NCI-H526 (cell line): Measurements from ENCODE around the gene AMELX.

Source experiments
- DNase-seq, 2 experiments: peaks; one replicate each; lab custom pipeline; 2025; lab: John Stamatoyannopoulos, UW

AMELX gene

GRCh38 chrX:11309220-11309619 is 16.0 kb downstream of the AMELX start:
- DNase-seq = no peak

DNA sequence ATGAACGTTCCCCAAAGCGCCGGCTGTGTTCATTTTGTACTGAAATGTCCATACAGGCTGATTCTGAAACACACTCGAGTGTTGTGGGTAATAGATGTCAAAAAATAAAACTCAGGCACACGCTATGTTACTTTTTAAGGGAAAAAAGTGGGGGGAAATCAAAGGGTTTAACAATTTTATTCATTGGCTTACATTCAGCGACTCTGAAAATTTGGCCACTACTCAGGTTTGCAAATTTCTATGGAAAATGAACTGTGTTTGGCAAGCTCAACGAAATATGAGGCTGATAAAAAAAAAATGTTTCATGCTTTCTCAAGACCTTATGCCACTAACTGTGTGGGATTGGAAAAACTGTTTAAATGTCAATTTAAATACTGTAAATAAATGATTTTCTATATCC is 18.5 kb downstream of the AMELX start:
- no peak for DNase-seq

- DNase-seq = no peak
Observed at GRCh38 chrX:11319806-11320520, 26.8 kb downstream of the AMELX start.

DNA sequence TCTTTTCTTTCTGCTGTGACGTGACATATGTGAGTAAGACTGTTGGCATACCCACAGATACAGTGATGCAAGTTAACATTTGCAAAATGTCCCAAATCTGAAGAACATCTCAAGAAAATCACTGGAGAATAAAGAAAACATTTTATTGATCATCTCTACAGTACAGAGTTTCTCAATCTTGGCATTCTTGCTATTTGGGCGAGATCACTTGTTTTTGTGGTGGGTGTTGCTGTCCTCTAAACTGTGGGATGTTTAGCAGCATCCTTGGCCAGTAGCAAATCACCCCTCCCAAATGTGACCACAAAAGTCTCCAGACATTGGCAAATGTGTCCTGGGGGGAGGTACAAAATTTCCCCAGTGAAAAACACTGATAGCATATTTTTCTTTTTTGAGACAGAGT is 28.8 kb downstream of the AMELX start:
- no peak for DNase-seq

DNA sequence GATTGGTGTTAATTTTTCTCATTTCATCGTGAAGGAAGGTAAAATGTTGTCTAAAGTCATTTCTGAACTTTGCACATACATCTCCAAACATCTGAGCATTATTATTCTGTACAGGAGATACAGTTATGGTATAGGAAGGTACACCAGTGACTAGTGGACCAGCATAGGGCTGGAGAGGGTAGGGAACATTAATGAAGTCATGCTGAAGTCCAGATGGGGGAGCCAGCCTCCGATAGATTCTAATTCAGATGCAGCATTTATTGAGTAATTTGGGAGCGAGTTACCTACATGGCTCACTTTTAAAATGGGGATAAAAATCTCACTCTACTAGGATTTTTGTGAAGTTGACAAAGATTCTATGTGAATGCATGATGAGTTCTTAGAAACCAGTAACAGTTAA is 34.9 kb downstream of the AMELX start:
- no peak for DNase-seq

GRCh38 chrX:11329021-11329420 is 35.8 kb downstream of the AMELX start:
- no peak for DNase-seq

- DNase-seq = no peak
Observed at GRCh38 chrX:11331788-11332187, 38.6 kb downstream of the AMELX start.

DNA sequence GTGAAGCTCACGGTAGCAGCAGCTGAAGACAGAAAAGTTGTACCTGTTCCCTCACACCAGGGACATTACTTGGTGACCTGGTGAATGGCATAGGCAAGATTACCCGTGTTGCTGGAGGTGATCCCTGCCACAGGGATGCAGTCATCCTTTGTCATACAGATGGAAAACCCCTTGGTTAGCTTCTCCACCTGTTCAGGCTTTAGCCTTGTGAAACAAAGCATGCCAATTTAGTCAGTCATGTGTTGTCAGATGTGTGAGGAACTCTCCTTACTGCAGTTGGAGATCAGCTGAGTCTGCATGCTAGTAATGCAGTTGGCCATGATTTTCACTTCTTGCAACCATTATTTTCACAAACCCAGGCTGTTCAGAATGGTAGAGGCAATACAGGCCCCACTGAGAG is 41.0 kb downstream of the AMELX start:
- DNase-seq = no peak

DNA sequence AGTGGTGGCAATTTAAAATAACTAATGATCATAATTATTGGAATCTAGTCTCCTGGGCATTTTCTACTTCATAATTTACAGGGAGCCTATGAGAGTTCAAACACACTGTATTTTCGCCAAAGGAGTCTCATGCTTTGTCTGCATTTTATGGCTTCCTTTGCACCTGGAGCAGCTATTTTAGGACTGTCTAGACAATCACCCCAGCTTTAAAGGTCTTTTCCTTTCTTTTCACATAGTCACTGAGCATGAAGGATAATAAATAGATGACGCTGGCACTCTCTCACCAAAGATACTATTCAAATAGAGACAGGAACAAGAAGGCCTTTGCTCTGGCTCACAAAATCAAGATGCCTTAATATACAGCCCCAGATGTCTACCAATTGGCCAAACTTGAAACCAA is 43.0 kb downstream of the AMELX start:
- no peak for DNase-seq

DNA sequence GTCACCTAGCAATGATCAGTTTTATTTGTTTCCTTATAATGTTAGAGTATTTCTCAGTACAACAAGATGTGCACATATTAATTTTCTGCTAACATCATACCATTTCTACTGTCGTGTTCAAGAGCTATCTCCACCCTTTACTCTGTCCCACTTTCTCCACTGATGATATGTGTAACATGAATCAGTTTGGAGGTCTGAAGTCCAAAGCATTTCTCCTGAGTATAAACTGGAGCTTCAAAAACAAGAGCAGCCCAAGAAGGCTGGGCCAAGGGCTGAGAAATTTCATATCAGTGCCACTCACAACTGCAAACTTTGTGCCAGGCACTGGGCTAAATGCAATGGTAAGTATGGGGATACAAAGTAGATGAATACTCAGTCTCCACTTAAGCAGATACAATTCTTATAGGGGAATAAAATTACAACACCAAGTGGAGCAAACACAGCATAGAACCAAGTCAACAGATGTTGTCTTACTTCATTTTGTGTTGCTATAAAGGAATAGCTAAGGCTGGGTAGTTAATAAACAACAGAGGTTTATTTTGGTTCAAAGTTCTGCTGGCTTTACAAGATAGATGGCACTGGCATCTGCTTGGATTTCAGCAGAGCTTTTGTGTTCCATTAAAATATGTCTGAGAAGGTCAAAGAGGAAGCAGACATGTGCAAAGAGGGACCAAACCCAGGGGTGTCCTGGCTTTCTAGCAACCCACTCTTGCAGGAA is 44.2 kb downstream of the AMELX start:
- DNase-seq = no peak

- no peak for DNase-seq
Observed at GRCh38 chrX:11341274-11342201, 48.3 kb downstream of the AMELX start.

- DNase-seq = no peak
Observed at GRCh38 chrX:11342673-11343072, 49.5 kb downstream of the AMELX start.

- no peak for DNase-seq
Observed at GRCh38 chrX:11346121-11346682, 53.0 kb downstream of the AMELX start.

DNA sequence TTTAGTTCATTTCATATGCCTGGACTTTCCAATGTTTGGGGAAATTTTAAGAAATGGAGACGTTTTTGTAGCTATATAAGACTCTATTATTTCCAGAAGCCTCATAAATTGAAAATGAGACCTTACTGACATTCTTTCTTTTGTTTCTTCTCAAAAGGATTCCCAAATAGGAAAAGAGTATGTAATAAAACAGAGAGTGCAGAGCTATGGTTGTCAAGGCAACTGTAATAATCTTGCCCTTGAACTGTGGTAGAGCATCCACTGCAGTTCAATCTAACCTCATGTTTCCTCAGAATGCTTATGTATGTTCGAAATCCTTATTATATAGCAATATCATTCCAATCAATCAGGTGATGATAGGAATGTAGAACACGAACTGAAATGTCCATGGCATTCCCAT is 54.1 kb downstream of the AMELX start:
- DNase-seq = no peak

DNA sequence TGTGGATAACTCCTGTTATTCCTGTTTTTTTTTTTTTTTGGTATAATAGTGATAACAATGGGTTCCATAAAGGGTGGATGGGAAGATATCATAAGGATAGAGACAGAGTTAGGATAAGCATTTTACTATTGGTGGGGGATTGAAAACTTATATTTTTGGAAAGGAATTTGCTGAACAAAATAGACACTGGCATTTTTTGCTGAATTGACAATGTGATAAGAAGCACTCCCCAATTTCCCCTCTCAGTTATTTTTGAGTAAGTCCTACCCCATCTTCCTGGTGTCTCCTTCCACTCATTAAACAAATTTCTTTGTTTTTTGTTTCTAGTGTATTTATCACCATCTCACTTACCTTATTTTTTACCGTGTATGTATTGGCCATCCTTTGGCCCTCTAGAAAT is 55.8 kb downstream of the AMELX start:
- no peak for DNase-seq

DNA sequence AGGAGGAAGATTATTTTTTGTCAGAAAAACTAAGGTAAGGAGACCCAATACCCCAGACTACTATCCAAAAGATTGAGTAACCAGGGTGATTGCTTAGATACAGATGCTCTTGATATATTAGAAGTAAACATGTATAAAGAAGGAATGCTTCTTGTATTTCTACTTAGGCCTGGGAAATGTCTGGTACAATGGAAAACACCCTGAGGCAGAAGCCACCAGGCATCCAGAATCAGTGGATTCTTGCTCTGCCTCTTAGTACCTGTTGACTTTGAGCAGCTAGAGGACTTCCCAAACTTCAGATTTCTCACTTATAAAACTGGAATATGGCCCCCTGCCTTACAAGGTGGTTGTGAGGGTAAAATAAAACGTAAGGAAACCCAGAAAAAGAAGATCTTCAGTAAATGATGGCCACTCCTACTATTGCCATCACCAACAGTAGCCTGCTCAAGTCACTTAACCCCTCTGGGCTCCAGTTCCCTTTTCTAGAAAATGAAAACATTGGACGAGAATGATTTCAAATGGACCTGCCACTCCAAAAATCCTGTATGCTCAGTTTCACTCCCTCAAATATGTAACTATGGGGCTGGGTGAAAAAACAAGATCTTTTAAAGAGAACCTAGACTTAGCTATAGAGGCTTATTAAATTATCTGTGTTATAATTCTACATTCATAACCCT is 56.6 kb downstream of the AMELX start:
- DNase-seq = no peak
